MCF 10A (cell line): ENCODE results near the gene KCNMA1. TPM values are rescaled to one million over a fixed set of nuclear protein-coding genes. Genes with fewer than 3 reads are reported as not detected.

ENCODE experiments used
- BruUV-seq: library from RNA; stranded (reverse); fragments of 400-500 nt; replicated peaks from 2 replicates; lab custom pipeline; 2021; lab: Mats Ljungman, UMichigan
- CTCF ChIA-PET: fragments of 300-600 bp; sonication (Branson Sonifier 250); formaldehyde crosslinking; extraction: SDS; loops from one replicate; lab custom pipeline; 2021; ENCODE audit warnings: antibody characterized with exemption, inconsistent platforms; lab: Yijun Ruan, JAX
- POLR2A ChIA-PET: fragments of 300-600, 350-650 bp; sonication (Branson Sonifier 250); formaldehyde crosslinking; extraction: SDS; loops from one replicate; lab custom pipeline; 2020; ENCODE audit warnings: antibody characterized with exemption, inconsistent platforms; lab: Yijun Ruan, JAX
- DNase-seq: peaks from one replicate; pipeline ENCODE4 v3.0.0-alpha.2; 2018; ENCODE audit not compliant: unreplicated experiment
- H3K27ac Mint-ChIP-seq: one replicate; pipeline ENCODE4 v1.8.0; 2022; ENCODE audit warnings: mild to moderate bottlenecking, low read depth, mixed read lengths; ENCODE audit not compliant: unreplicated experiment
- H3K27me3 Mint-ChIP-seq: one replicate; pipeline ENCODE4 v1.8.0; 2022; ENCODE audit warnings: mixed read lengths; ENCODE audit not compliant: insufficient read depth, unreplicated experiment
- H3K36me3 Mint-ChIP-seq: one replicate; pipeline ENCODE4 v1.8.0; 2022; ENCODE audit warnings: mild to moderate bottlenecking, moderate library complexity, mixed read lengths; ENCODE audit not compliant: insufficient read depth, unreplicated experiment
- H3K4me1 Mint-ChIP-seq: one replicate; pipeline ENCODE4 v1.8.0; 2022; ENCODE audit warnings: mixed read lengths; ENCODE audit not compliant: insufficient read depth, unreplicated experiment
- H3K4me3 Mint-ChIP-seq: one replicate; pipeline ENCODE4 v1.8.0; 2022; ENCODE audit warnings: mild to moderate bottlenecking, moderate library complexity, mixed read lengths; ENCODE audit not compliant: unreplicated experiment
- H3K9me3 Mint-ChIP-seq: one replicate; pipeline ENCODE4 v1.8.0; 2022; ENCODE audit warnings: mixed read lengths; ENCODE audit not compliant: unreplicated experiment
- intact Hi-C: fragments of 100-400 bp; cut with micrococcal nuclease; formaldehyde crosslinking; loops from 2 replicates; pipeline ENCODE4 v1.14.1; 2022
- total RNA-seq: library from RNA; stranded (reverse); gene quantifications from 2 replicates; pipeline ENCODE4 v1.2.3, GENCODE V29; 2022
- TF ChIP-seq, protein P1 (sequence below): fragments of 200-600 bp; IDR thresholded peaks from one replicate; pipeline ENCODE4 v1.8.0; 2022; ENCODE audit warnings: antibody characterized with exemption, mild to moderate bottlenecking; ENCODE audit not compliant: unreplicated experiment

Gene KCNMA1
- total RNA-seq, 1 experiment from 2014 or later = 7.5 TPM

DNA sequence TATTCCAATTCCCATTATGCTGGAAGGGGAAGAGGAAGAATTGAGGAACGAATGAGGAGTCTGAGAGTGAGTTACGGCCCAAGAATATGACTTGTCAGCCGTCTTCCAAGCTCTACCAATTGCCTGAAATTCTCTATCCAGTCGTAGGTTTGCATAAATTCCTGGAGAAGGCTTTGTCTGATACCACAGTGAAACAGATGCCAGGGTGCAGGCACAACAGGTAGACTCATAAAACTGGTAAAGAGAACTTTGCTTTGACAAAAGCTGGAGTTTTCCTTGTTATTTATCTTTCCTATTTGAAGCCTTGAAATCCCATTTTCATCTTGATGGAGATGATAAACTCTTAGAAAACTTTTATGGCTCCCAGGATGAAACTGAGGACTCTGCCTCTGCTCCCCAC is 251.2 kb downstream of the KCNMA1 start:
- H3K9me3 Mint-ChIP-seq = no peaks in the 10 kb centered on the region
- H3K27ac Mint-ChIP-seq = peak overlapping the region; percentile 17
- intact Hi-C loops = no loop called here
- DNase-seq = no peak
- no peaks in the 10 kb centered on the region for H3K27me3 Mint-ChIP-seq
- BruUV-seq = no TSS peak
- no peaks in the 10 kb centered on the region for H3K36me3 Mint-ChIP-seq
- no peak overlapping the region for H3K4me3 Mint-ChIP-seq
- H3K4me1 Mint-ChIP-seq = peaks cover 16% of the 10 kb centered on the region
- TF ChIP-seq, protein P1, sequence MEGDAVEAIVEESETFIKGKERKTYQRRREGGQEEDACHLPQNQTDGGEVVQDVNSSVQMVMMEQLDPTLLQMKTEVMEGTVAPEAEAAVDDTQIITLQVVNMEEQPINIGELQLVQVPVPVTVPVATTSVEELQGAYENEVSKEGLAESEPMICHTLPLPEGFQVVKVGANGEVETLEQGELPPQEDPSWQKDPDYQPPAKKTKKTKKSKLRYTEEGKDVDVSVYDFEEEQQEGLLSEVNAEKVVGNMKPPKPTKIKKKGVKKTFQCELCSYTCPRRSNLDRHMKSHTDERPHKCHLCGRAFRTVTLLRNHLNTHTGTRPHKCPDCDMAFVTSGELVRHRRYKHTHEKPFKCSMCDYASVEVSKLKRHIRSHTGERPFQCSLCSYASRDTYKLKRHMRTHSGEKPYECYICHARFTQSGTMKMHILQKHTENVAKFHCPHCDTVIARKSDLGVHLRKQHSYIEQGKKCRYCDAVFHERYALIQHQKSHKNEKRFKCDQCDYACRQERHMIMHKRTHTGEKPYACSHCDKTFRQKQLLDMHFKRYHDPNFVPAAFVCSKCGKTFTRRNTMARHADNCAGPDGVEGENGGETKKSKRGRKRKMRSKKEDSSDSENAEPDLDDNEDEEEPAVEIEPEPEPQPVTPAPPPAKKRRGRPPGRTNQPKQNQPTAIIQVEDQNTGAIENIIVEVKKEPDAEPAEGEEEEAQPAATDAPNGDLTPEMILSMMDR = no peak
- CTCF ChIA-PET = interaction anchor here (0.6 to 1.4 kb wide), 2 partner anchors 12 to 256 kb away, joined by 3 read pairs; no protein-coding TSS in a partner anchor
- POLR2A ChIA-PET = no interaction called here

DNA sequence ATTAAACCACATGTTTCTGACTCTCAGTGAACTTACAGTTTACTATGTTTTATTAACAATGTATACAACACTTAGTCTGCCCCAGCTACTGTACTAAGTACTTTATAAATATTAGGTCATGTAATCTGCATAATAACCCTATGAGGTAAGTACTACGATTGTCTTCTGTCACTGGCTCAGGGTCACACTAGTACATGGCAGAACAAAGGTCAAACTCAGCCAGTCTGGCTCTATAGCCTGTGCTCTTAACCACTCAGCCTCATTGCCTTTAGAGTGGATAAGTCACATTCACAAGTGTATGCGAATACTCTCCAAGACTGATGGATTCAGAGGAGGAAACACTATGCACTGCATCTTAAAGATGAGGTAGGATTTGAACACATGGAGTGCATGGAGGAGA is 252.3 kb downstream of the KCNMA1 start:
- ChIA-PET CTCF (interaction anchor here (0.6 kb wide), 1 partner anchor 159 kb away, joined by 3 read pairs; no protein-coding TSS in a partner anchor), POLR2A (no interaction called here)
- DNase-seq = no peak
- no peak overlapping the region for H3K4me3 Mint-ChIP-seq
- intact Hi-C loops = no loop called here
- TF ChIP-seq, protein P1 = no peak
- peaks cover 11% of the 10 kb centered on the region for H3K4me1 Mint-ChIP-seq
- H3K27ac Mint-ChIP-seq = no peak overlapping the region
- no peaks in the 10 kb centered on the region for H3K9me3 Mint-ChIP-seq
- H3K36me3 Mint-ChIP-seq = no peaks in the 10 kb centered on the region
- H3K27me3 Mint-ChIP-seq = no peaks in the 10 kb centered on the region
- no TSS peak for BruUV-seq

DNA sequence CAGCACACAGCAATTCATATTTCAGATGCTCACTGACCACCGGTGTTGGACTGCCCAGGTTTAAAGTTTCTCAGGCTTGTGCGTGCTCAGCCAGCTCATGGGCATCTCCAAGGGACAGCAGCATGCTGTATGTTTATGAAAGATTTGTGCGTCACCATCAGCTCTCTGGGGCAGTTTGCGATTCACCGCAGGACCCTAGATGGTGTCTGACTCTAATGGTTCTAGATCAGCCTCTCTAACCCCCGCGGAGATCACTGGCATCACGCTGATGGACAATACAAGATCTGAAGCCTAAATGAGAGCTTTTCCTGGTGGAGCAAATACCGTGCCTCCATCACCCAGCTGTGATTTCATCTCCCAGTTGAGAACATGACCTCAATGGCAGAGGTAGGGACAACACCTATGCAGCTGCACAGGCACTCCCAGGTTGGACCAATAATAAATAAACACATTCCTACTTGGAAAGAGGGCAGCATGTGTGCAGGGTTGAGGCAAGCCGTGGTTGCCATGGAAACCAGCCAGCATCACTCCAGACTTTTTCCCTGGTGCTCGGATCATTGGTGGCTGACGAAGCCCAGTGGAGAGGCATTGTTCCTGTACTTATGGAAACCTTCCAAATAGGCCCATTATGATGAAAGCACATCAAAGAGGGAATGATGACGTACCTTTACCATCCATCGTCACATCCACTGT is 253.6 kb downstream of the KCNMA1 start:
- H3K27ac Mint-ChIP-seq = no peak overlapping the region
- no peaks in the 10 kb centered on the region for H3K36me3 Mint-ChIP-seq
- H3K4me1 Mint-ChIP-seq = peaks cover 7% of the 10 kb centered on the region
- H3K9me3 Mint-ChIP-seq = no peaks in the 10 kb centered on the region
- no peak overlapping the region for H3K4me3 Mint-ChIP-seq
- intact Hi-C loops = no loop called here
- no TSS peak for BruUV-seq
- ChIA-PET POLR2A (interaction anchor here (0.8 kb wide), 1 partner anchor 12 kb away, joined by 3 read pairs; no protein-coding TSS in a partner anchor), CTCF (interaction anchor here (0.7 kb wide), 1 partner anchor 112 kb away, joined by 3 read pairs; no protein-coding TSS in a partner anchor)
- TF ChIP-seq, protein P1 = no peak
- H3K27me3 Mint-ChIP-seq = no peaks in the 10 kb centered on the region
- DNase-seq = no peak

DNA sequence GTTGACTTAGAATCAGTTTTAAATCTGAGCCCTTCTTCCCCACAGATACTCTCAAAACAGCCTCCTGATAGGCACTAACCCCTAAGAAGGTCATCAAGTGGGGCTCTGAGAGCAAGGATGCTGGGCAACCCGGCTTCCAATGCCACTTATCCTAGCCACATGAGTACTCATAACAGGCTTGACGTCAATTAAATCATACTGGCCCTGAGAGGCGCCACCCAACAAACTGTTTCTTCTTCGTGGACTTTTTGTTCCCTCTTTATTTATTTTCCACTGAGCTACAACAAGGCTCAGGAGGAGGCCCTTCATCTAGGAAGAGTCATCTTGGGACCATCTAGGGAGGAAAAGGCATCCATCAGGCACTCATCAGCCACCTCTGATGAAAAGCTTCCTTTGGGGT is 255.9 kb downstream of the KCNMA1 start:
- DNase-seq = no peak
- BruUV-seq = no TSS peak
- ChIA-PET POLR2A (no interaction called here), CTCF (interaction anchor here (0.7 to 2.4 kb wide), 3 partner anchors 11 to 245 kb away, joined by 3 to 5 read pairs (median 4); no protein-coding TSS in a partner anchor)
- H3K27me3 Mint-ChIP-seq = no peaks in the 10 kb centered on the region
- no peak overlapping the region for H3K4me3 Mint-ChIP-seq
- peaks cover 4% of the 10 kb centered on the region for H3K4me1 Mint-ChIP-seq
- no peaks in the 10 kb centered on the region for H3K9me3 Mint-ChIP-seq
- TF ChIP-seq, protein P1 = no peak
- no peaks in the 10 kb centered on the region for H3K36me3 Mint-ChIP-seq
- no peak overlapping the region for H3K27ac Mint-ChIP-seq
- intact Hi-C loops = no loop called here
